GM12878 (cell line): ENCODE results near the gene ATP6V0C. TPM values are rescaled to one million over a fixed set of nuclear protein-coding genes. Genes with fewer than 3 reads are reported as not detected.

ENCODE experiments used
- ATAC-seq: fragments of 200-7000 bp; cut with Tn5 transposase; 3 replicates; pipeline ENCODE4 v1.9.1; 2020; ENCODE audit warnings: mild to moderate bottlenecking, moderate library complexity
- BruUV-seq: library from RNA; stranded (reverse); fragments of 400-500 nt; replicated peaks from 2 replicates; lab custom pipeline; 2021; lab: Mats Ljungman, UMichigan
- CTCF ChIA-PET: fragments of 300-600 bp; sonication (Branson Sonifier 250); formaldehyde crosslinking; extraction: SDS; loops from one replicate; lab custom pipeline; 2021; ENCODE audit warnings: inconsistent platforms; lab: Yijun Ruan, JAX
- POLR2A ChIA-PET: fragments of 350-600 bp; formaldehyde crosslinking; extraction: SDS; loops from one replicate; lab custom pipeline; 2021; ENCODE audit warnings: inconsistent platforms; lab: Charles Lee
- RAD21 ChIA-PET: fragments of 300-600 bp; sonication (Branson Sonifier 250); formaldehyde crosslinking; loops from one replicate; lab custom pipeline; 2023; ENCODE audit warnings: antibody characterized with exemption; ENCODE audit not compliant: unreplicated experiment; lab: Charles Lee
- SMC1A ChIA-PET: fragments of 300-600 bp; sonication (Branson Sonifier 250); formaldehyde crosslinking; loops from one replicate; lab custom pipeline; 2023; ENCODE audit not compliant: unreplicated experiment, uncharacterized antibody; lab: Charles Lee
- DNase-seq: peaks from one replicate; pipeline ENCODE4 v3.0.0-alpha.2; 2011; ENCODE audit warnings: low read depth, low spot score
- FAIRE-seq: peaks from 3 replicates; lab custom pipeline; 2011; peaks lifted over from hg19 to GRCh38; lab: Jason Lieb, UNC
- H2AFZ ChIP-seq: 2 replicates; pipeline ENCODE4 v1.6.0; 2011; ENCODE audit warnings: low read depth, low read length, control low read depth; ENCODE audit not compliant: control insufficient read depth
- H3K27ac ChIP-seq: 2 replicates; pipeline ENCODE4 v1.5.1; 2011; ENCODE audit warnings: control low read depth; ENCODE audit not compliant: control insufficient read depth, insufficient read depth
- H3K27me3 ChIP-seq, 2 experiments: replicated peaks in 1 of 2; 2 replicates each; pipeline versions ENCODE4 v1.6.0 to v1.6.1; 2011; ENCODE audit warnings: low read length in 1 of 2; ENCODE audit not compliant: control insufficient read depth in 2 of 2, insufficient read depth in 2 of 2
- H3K36me3 ChIP-seq, 2 experiments: 2 replicates each; pipeline ENCODE4 v1.5.1; 2011; ENCODE audit warnings: low read length in 1 of 2; ENCODE audit not compliant: control insufficient read depth in 2 of 2, insufficient read depth in 2 of 2
- H3K4me1 ChIP-seq: 2 replicates; pipeline ENCODE4 v1.6.1; 2011; ENCODE audit warnings: mild to moderate bottlenecking, low read length, moderate library complexity, mixed read lengths; ENCODE audit not compliant: control insufficient read depth, insufficient read depth
- H3K4me2 ChIP-seq: 2 replicates; pipeline ENCODE4 v1.6.0; 2011; ENCODE audit warnings: control low read depth; ENCODE audit not compliant: control insufficient read depth, insufficient read depth
- H3K4me3 ChIP-seq: fragments of 200-600 bp; sonication (generic); 2 replicates; pipeline ENCODE4 v1.5.1; 2016
- H3K79me2 ChIP-seq: 2 replicates; pipeline ENCODE4 v1.6.0; 2011; ENCODE audit warnings: low read length; ENCODE audit not compliant: control insufficient read depth, insufficient read depth
- H3K9ac ChIP-seq: 2 replicates; pipeline ENCODE4 v1.8.0; 2011; ENCODE audit warnings: low read length, control low read depth, mixed read lengths; ENCODE audit not compliant: control insufficient read depth, insufficient read depth
- H3K9me3 ChIP-seq: replicated peaks from 3 replicates; pipeline ENCODE4 v1.5.1; 2011; ENCODE audit warnings: mild to moderate bottlenecking, low read length; ENCODE audit not compliant: control insufficient read depth, insufficient read depth
- H4K20me1 ChIP-seq: 2 replicates; pipeline ENCODE4 v1.6.0; 2011; ENCODE audit not compliant: control insufficient read depth, insufficient read depth
- HDAC6 ChIP-seq: fragments of 200-600 bp; sonication (generic); IDR thresholded peaks from one replicate; pipeline ENCODE4 v1.8.0; 2017; ENCODE audit warnings: antibody characterized with exemption; ENCODE audit not compliant: unreplicated experiment
- IKZF2 ChIP-seq, 2 experiments: fragments of 450-650 bp; IDR thresholded peaks; 2 replicates each; pipeline ENCODE4 v1.6.1; 2017; ENCODE audit warnings: mild to moderate bottlenecking in 2 of 2, moderate library complexity in 2 of 2
- NFIC ChIP-seq: IDR thresholded peaks from 2 replicates; pipeline ENCODE4 v1.6.1; 2012; ENCODE audit warnings: low read depth, mild to moderate bottlenecking, inconsistent platforms, low read length, moderate library complexity
- NFYB ChIP-seq: IDR thresholded peaks from 2 replicates; pipeline ENCODE4 v1.6.1; 2011; ENCODE audit warnings: low read depth, mild to moderate bottlenecking, low read length, improper control_type of control experiment, moderate library complexity; ENCODE audit not compliant: insufficient read depth
- POLR2AphosphoS2 ChIP-seq: IDR thresholded peaks from 2 replicates; pipeline ENCODE4 v1.6.1; 2011; ENCODE audit warnings: low read depth, mild to moderate bottlenecking, low read length, improper control_type of control experiment, moderate library complexity
- SRF ChIP-seq, 2 experiments: IDR thresholded peaks; 2 replicates each; pipeline ENCODE4 v1.6.1; 2011; ENCODE audit warnings: low read depth in 2 of 2, low read length in 2 of 2, mild to moderate bottlenecking in 1 of 2, moderate library complexity in 1 of 2
- ZNF622 ChIP-seq: fragments of 450-650 bp; IDR thresholded peaks from 2 replicates; pipeline ENCODE4 v1.6.1; 2017; ENCODE audit warnings: mild to moderate bottlenecking, inconsistent platforms
- WGBS: methylation state at CpG from one replicate; pipeline ENCODE4 v1.1.6; 2016; ENCODE audit warnings: low lambda C conversion rate; ENCODE audit not compliant: insufficient replicate concordance, insufficient coverage; ENCODE audit errors: missing lambda C conversion rate; 5-methylcytosine and 5-hydroxymethylcytosine counted together
- in situ Hi-C: fragments of 300-500 bp; cut with MboI; formaldehyde crosslinking; loops from 9 replicates; pipeline ENCODE4 v1.14.3; 2018; ENCODE audit warnings: mixed read lengths
- intact Hi-C: fragments of 100-400 bp; cut with micrococcal nuclease; formaldehyde crosslinking; loops from one replicate; pipeline ENCODE4 v1.14.2; 2022; ENCODE audit not compliant: unreplicated experiment
- polyA plus RNA-seq, 11 experiments: library from polyadenylated mRNA; depleted of rRNA in 4 of 11; unstranded in 6 of 11; stranded (reverse) in 5 of 11; fragments of >200 nt; fragmentation: Nextera tagmentation in 4 of 11; fragmentation: Illumina TruSeq in 1 of 11; extraction: Ambion mirVana in 4 of 11; extraction: Trizol in 1 of 11; gene quantifications; 1 replicate in 1 of 11; 2 replicates in 10 of 11; pipeline versions ENCODE4 v1.2.1 to v1.2.3, GENCODE V29; 2011 to 2016; ENCODE audit warnings: inconsistent platforms in 2 of 11, missing spikeins in 2 of 11, low read depth in 1 of 11
- total RNA-seq, 4 experiments: library from RNA; depleted of rRNA in 3 of 4; stranded (reverse); fragments of >200 nt in 3 of 4; fragmentation: Illumina TruSeq in 1 of 4; extraction: Trizol in 1 of 4; gene quantifications; 2 replicates each; pipeline versions ENCODE4 v1.2.1 to v1.2.3, GENCODE V29; 2013 to 2021
- TF ChIP-seq, protein P1 (sequence below): fragments of 450-650 bp; IDR thresholded peaks from 2 replicates; pipeline ENCODE4 v1.6.1; 2014; ENCODE audit warnings: mild to moderate bottlenecking
- TF ChIP-seq, protein P2 (sequence below): fragments of 450-650 bp; formaldehyde crosslinking; IDR thresholded peaks from 2 replicates; pipeline ENCODE4 v1.4.0; 2020; ENCODE audit warnings: mild to moderate bottlenecking, moderate library complexity
- TF ChIP-seq, protein P3 (sequence below): fragments of 450-650 bp; IDR thresholded peaks from 2 replicates; pipeline ENCODE4 v1.6.1; 2017; ENCODE audit warnings: mild to moderate bottlenecking, moderate library complexity
- TF ChIP-seq, protein P4 (sequence below): fragments of 450-650 bp; formaldehyde crosslinking; IDR thresholded peaks from 2 replicates; pipeline ENCODE4 v1.5.0; 2022; ENCODE audit warnings: mild to moderate bottlenecking, missing genetic modification characterization

ATP6V0C gene
- total and polyA plus RNA-seq, 10 of the 15 experiments (the other 5 are each of a cell fraction or from before 2014, with no cell fraction given): 2.4 to 135 (median 18.4) TPM

DNA sequence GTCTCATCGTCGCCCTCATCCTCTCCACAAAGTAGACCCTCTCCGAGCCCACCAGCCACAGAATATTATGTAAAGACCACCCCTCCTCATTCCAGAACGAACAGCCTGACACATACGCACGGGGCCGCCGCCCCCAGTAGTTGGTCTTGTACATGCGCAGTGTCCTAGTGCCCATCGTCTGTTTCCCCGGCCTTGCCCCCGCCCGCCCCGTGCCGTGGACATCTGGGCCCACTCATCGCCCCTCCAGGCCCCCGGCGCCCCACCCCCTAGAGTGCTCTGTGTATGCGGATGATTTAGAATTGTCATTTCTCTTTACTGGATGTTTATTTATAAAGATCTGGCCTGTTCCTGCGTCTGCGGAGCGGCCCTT lies 5.9 kb downstream of the ATP6V0C start:
- no peak for DNase-seq
- no peak for ATAC-seq
- CTCF ChIA-PET: interaction anchor here (1.1 kb wide), 1 partner anchor 90 kb away, joined by 4 read pairs; no protein-coding TSS in a partner anchor
- intact Hi-C loops: no loop called here
- no peaks in the 10 kb centered on the region for H3K9me3 ChIP-seq
- WGBS: 55% methylated on average over 11 of the region's 22 CpGs
- RAD21 ChIA-PET: no interaction called here
- in situ Hi-C loops: no loop called here
- peaks cover 55% of the 10 kb centered on the region for H3K79me2 ChIP-seq
- H3K9ac ChIP-seq: no peak overlapping the region
- BruUV-seq: no TSS peak
- POLR2A ChIA-PET: interaction anchor here (0.8 to 1.1 kb wide), 2 partner anchors 10 to 12 kb away, joined by 3 to 4 read pairs; partner anchors contain the start of gene CEMP1
- H4K20me1 ChIP-seq: peaks cover 9% of the 10 kb centered on the region
- SMC1A ChIA-PET: no interaction called here
- no peak overlapping the region for H2AFZ ChIP-seq
- no peaks in the 10 kb centered on the region for H3K27me3 ChIP-seq
- H3K4me2 ChIP-seq: 0 out of 2 replicates have a peak overlapping the region, but pooled peaks have one; percentile 48
- no peak overlapping the region for H3K27ac ChIP-seq
- H3K36me3 ChIP-seq: peaks cover 9 to 18% of the 10 kb centered on the region in 2 experiments; a peak in 3 of 4 replicates
- no peak for FAIRE-seq
- H3K4me1 ChIP-seq: peaks cover 17% of the 10 kb centered on the region
- H3K4me3 ChIP-seq: peak overlapping the region; percentile 44; the same call in 1 of the 2 replicates
- TF ChIP-seq HDAC6 (no peak), NFYB (no peak), POLR2AphosphoS2 (no peak), IKZF2 (IDR thresholded peaks at IDR 0.05) (no peak), NFIC (no peak), ZNF622 (no peak), SRF (IDR thresholded peaks at IDR 0.05; ENCODE audit: low read depth in 2 of 2, low read length in 2 of 2) (no peak)
- TF ChIP-seq, protein P1, sequence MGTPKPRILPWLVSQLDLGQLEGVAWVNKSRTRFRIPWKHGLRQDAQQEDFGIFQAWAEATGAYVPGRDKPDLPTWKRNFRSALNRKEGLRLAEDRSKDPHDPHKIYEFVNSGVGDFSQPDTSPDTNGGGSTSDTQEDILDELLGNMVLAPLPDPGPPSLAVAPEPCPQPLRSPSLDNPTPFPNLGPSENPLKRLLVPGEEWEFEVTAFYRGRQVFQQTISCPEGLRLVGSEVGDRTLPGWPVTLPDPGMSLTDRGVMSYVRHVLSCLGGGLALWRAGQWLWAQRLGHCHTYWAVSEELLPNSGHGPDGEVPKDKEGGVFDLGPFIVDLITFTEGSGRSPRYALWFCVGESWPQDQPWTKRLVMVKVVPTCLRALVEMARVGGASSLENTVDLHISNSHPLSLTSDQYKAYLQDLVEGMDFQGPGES: no peak
- TF ChIP-seq, protein P2, sequence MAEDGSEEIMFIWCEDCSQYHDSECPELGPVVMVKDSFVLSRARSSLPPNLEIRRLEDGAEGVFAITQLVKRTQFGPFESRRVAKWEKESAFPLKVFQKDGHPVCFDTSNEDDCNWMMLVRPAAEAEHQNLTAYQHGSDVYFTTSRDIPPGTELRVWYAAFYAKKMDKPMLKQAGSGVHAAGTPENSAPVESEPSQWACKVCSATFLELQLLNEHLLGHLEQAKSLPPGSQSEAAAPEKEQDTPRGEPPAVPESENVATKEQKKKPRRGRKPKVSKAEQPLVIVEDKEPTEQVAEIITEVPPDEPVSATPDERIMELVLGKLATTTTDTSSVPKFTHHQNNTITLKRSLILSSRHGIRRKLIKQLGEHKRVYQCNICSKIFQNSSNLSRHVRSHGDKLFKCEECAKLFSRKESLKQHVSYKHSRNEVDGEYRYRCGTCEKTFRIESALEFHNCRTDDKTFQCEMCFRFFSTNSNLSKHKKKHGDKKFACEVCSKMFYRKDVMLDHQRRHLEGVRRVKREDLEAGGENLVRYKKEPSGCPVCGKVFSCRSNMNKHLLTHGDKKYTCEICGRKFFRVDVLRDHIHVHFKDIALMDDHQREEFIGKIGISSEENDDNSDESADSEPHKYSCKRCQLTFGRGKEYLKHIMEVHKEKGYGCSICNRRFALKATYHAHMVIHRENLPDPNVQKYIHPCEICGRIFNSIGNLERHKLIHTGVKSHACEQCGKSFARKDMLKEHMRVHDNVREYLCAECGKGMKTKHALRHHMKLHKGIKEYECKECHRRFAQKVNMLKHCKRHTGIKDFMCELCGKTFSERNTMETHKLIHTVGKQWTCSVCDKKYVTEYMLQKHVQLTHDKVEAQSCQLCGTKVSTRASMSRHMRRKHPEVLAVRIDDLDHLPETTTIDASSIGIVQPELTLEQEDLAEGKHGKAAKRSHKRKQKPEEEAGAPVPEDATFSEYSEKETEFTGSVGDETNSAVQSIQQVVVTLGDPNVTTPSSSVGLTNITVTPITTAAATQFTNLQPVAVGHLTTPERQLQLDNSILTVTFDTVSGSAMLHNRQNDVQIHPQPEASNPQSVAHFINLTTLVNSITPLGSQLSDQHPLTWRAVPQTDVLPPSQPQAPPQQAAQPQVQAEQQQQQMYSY: no peak
- TF ChIP-seq, protein P3, sequence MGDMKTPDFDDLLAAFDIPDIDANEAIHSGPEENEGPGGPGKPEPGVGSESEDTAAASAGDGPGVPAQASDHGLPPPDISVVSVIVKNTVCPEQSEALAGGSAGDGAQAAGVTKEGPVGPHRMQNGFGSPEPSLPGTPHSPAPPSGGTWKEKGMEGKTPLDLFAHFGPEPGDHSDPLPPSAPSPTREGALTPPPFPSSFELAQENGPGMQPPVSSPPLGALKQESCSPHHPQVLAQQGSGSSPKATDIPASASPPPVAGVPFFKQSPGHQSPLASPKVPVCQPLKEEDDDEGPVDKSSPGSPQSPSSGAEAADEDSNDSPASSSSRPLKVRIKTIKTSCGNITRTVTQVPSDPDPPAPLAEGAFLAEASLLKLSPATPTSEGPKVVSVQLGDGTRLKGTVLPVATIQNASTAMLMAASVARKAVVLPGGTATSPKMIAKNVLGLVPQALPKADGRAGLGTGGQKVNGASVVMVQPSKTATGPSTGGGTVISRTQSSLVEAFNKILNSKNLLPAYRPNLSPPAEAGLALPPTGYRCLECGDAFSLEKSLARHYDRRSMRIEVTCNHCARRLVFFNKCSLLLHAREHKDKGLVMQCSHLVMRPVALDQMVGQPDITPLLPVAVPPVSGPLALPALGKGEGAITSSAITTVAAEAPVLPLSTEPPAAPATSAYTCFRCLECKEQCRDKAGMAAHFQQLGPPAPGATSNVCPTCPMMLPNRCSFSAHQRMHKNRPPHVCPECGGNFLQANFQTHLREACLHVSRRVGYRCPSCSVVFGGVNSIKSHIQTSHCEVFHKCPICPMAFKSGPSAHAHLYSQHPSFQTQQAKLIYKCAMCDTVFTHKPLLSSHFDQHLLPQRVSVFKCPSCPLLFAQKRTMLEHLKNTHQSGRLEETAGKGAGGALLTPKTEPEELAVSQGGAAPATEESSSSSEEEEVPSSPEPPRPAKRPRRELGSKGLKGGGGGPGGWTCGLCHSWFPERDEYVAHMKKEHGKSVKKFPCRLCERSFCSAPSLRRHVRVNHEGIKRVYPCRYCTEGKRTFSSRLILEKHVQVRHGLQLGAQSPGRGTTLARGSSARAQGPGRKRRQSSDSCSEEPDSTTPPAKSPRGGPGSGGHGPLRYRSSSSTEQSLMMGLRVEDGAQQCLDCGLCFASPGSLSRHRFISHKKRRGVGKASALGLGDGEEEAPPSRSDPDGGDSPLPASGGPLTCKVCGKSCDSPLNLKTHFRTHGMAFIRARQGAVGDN: no peak
- TF ChIP-seq, protein P4, sequence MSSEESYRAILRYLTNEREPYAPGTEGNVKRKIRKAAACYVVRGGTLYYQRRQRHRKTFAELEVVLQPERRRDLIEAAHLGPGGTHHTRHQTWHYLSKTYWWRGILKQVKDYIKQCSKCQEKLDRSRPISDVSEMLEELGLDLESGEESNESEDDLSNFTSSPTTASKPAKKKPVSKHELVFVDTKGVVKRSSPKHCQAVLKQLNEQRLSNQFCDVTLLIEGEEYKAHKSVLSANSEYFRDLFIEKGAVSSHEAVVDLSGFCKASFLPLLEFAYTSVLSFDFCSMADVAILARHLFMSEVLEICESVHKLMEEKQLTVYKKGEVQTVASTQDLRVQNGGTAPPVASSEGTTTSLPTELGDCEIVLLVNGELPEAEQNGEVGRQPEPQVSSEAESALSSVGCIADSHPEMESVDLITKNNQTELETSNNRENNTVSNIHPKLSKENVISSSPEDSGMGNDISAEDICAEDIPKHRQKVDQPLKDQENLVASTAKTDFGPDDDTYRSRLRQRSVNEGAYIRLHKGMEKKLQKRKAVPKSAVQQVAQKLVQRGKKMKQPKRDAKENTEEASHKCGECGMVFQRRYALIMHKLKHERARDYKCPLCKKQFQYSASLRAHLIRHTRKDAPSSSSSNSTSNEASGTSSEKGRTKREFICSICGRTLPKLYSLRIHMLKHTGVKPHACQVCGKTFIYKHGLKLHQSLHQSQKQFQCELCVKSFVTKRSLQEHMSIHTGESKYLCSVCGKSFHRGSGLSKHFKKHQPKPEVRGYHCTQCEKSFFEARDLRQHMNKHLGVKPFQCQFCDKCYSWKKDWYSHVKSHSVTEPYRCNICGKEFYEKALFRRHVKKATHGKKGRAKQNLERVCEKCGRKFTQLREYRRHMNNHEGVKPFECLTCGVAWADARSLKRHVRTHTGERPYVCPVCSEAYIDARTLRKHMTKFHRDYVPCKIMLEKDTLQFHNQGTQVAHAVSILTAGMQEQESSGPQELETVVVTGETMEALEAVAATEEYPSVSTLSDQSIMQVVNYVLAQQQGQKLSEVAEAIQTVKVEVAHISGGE (CRISPR knock-in tag): no peak
